HG03025 (cell line): ENCODE data around the gene MVK.

Experiments used
- ATAC-seq: cut with Tn5 transposase; IDR thresholded peaks from one replicate; pipeline ENCODE4 v1.9.1; 2021; ENCODE audit warnings: mild to moderate bottlenecking, moderate library complexity; ENCODE audit not compliant: unreplicated experiment, low FRiP score

Gene MVK

GRCh38 chr12:109563291-109564284 is 10.0 kb upstream of the MVK start:
- ATAC-seq, result no peak

GRCh38 chr12:109566424-109566823 is 7.2 kb upstream of the MVK start:
- ATAC-seq, result no peak

- ATAC-seq, result no peak
Observed at GRCh38 chr12:109567296-109567695, 6.3 kb upstream of the MVK start.

GRCh38 chr12:109567967-109568366 is 5.6 kb upstream of the MVK start:
- ATAC-seq, result no peak

- no peak for ATAC-seq
Observed at GRCh38 chr12:109568486-109568885, 5.1 kb upstream of the MVK start.

- no peak for ATAC-seq
Observed at GRCh38 chr12:109571773-109572505, 1.7 kb upstream of the MVK start.

GRCh38 chr12:109572506-109572845 is 1.1 kb upstream of the MVK start:
- no peak for ATAC-seq

GRCh38 chr12:109573914-109574244 is 285 bp downstream of the MVK start:
- ATAC-seq, result no peak

- ATAC-seq, result no peak
Observed at GRCh38 chr12:109575683-109576082, 2.1 kb downstream of the MVK start.

- ATAC-seq, result no peak
Observed at GRCh38 chr12:109577311-109577710, 3.7 kb downstream of the MVK start.

GRCh38 chr12:109578330-109578927 is 4.8 kb downstream of the MVK start:
- no peak for ATAC-seq

GRCh38 chr12:109579639-109580038 is 6.0 kb downstream of the MVK start:
- no peak for ATAC-seq

- no peak for ATAC-seq
Observed at GRCh38 chr12:109580272-109580671, 6.7 kb downstream of the MVK start.

GRCh38 chr12:109580684-109581333 is 7.2 kb downstream of the MVK start:
- ATAC-seq, result no peak

GRCh38 chr12:109581334-109581691 is 7.7 kb downstream of the MVK start:
- no peak for ATAC-seq

- no peak for ATAC-seq
Observed at GRCh38 chr12:109581856-109582255, 8.3 kb downstream of the MVK start.

GRCh38 chr12:109582636-109583035 is 9.0 kb downstream of the MVK start:
- ATAC-seq, result no peak

GRCh38 chr12:109583733-109584132 is 10.1 kb downstream of the MVK start:
- no peak for ATAC-seq

GRCh38 chr12:109586385-109587296 is 13.0 kb downstream of the MVK start:
- ATAC-seq, result no peak

- ATAC-seq, result no peak
Observed at GRCh38 chr12:109587921-109588320, 14.3 kb downstream of the MVK start.
